Hematopoietic multipotent progenitor cell treated with erythropoietin and hydrocortisone succinate and interleukin-3 and kit ligand, for 8 days (in vitro differentiated cells): Measurements from ENCODE around the gene TMEM151B.
"Not testable (repeated sequence)": the region's sequence is repeated elsewhere in the genome, so short reads cannot be mapped to it uniquely, and the experiment has no call there.

Experiments
- DNase-seq: peaks from one replicate; pipeline ENCODE4 v3.0.0-alpha.2; 2015

The TMEM151B gene

DNA sequence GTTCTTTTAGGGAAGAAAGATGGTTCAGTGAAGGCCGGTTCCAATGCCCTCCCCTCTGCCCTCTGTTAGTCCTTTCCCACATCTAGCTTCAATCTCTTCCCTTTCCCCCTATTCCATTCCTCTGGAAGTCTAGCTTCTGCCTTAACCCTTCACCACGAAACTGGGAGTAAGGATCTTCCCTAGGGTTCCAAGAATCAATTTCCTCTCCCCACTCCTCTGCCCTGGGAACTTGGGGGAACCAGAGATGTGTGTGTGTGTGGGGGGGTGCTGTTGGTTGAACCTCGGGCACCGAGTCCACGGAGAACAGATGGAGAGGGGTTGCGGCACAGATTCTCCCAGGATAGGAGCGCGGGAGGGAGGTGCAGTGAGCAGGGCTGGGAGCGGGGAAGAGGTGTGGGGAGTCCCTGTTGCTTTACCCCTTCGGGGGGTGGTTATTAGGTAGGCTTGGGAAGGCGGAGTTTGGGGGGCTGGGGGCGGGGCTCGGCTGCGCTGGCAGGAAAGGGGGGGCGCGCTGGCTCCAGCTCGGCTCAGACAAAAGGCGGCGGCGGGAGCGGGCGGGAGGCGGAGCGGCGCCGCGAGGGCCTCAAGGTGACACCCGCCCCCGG is at the start of gene TMEM151B:
TSS of gene TMEM151B (plus strand) at position 530 of the 605 bp plus-strand sequence. CDS start 293 bp downstream, outside the sequence.
- no peak for DNase-seq

DNA sequence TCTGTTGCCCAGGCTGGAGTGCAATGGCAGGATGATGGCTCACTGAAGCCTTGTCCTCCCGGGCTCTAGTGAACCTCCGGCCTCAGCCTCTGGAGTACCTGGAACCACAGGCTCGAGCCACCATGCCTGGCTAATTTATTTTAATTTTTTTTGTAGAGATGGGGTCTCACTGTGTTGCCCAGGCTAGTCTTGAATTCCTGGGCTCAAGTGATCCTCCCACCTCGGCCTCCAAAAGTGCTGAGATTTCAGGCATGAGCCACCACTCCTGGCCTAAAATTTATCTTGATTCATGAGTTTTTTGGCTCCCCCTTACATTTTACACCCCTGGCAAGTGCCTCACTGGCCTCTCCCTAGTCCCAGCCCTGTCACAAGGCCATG is 49.3 kb upstream of the TMEM151B start:
- no peak for DNase-seq

DNA sequence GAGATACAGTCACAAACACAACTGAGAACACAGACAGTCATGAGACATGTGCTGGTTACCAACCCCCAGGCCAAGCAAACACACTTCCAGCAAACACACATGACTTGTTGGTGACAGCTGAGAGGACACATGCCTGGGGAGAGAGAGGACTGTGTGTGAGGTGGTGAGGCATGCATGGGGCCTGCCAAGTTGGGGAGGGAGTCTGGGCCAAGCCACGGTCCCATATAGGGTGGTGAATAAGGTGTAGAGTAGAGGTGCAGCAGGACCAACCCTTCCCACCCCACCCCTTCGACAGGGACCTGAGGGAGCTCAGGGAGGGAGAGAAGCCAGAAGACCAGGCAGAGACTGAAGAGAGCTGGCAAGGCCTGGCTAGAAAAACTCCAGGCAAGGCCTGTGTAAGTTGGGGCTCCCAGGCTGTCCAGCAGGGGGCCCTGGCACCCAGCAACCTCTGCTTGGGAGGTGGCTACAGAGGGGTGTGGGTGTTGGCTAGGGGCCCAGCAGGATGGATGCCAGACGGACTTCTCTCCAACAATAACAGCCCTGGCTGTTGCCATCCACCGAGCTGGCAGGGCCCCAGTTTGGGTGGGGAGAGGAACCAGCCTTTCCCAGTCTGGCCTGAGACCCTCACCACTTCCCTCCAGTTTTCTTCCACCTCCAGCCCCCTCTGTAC is 48.8 kb upstream of the TMEM151B start:
- peak; percentile 96 for DNase-seq

DNA sequence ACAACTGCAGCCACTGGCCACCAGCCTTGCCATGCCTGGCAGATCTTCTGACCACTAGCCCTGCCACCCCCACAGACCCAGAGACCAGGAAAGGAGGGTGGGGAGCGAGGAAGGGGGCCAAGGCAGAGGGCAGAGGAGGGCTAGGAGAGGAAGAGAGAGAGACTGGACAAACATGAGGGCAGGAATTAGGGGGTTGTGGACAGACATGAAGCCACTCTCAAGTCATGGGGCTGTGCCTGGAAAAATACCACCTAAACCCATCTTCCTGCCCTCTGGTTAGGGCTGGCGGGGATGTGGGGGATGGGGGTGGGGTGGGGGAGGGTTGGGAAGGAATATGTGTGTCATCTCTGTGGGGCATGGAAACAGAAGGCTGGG is 48.3 kb upstream of the TMEM151B start:
- DNase-seq: no peak

DNA sequence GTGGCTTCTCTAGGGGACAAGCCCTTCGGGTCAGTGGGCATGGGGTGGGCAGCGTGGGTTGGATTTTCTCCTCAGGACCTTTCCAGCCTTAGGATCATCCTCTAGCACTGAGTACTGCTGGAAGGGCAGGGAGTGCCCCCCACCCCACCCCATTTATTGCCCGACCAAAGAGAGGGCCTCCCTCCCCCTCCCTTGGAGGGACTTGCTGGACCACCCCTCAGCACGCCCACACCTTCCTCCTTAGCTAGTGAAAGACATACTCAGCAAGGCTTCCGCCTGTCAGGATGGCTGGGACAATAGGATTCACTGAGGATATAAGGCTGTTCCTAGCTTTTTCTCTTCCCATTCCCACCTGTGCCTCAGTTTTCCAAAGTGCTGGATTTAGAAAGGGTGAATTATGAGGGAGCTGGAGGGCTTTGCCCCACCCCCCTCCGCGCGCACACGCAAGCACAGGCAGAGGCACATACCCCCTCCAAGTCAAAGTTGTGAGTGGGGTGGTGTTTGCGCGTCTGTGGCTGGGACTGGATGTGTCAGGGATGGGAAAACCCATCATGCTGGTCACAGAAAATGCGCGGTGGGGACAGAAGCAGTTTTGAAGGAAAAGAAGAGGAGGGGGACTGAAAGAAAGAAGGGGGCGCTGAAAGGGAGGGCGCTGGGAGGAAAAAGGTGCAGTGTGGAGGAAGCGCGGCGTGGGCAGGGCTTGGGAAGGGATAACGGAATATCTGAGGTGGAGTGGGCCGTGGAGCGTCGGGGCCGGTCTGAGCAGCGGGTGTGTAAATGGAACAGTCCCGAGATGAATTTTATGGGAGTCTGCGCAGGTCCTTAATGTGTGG is 47.5 kb upstream of the TMEM151B start:
- no peak for DNase-seq

DNA sequence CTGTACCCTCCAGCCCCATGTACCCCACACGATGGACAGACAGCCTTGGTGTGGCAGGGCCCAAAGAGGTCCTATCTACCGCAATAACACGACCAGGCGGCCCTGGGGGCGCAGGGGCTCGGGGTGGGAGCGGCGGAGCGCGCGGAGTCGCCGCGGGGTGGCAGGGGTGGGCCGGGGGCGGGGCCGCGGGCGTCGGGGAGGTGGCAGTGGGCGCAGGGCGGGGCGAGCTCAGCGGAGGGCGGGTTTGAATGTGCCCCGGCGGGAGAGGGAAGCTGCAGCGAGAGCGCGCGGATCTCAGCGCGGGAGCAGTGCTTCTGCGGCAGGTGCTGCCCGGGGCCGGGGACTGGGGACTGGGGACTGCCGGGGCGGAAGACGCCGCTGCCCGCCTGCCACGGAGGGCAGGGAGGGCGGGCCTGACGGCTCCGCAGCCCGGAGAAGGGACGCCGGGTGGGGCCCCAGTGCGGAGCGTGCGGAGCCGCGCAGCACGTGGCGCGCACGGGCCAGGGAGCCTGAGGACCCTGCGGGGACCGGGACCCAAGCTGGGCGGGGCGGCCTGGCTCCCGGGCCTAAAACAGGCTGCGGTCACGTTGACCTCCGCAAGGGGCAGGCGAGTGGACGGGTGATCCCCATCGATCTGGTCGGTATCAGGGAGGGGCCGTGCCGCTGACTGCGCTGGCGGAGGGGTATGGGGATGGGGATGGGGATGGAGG is 46.8 kb upstream of the TMEM151B start, which contains the start of gene SLC29A1:
TSS of gene SLC29A1 (plus strand) at position 277 of the 710 bp plus-strand sequence. CDS start 3,719 bp downstream, outside the sequence.
- peak; percentile 80 for DNase-seq

DNA sequence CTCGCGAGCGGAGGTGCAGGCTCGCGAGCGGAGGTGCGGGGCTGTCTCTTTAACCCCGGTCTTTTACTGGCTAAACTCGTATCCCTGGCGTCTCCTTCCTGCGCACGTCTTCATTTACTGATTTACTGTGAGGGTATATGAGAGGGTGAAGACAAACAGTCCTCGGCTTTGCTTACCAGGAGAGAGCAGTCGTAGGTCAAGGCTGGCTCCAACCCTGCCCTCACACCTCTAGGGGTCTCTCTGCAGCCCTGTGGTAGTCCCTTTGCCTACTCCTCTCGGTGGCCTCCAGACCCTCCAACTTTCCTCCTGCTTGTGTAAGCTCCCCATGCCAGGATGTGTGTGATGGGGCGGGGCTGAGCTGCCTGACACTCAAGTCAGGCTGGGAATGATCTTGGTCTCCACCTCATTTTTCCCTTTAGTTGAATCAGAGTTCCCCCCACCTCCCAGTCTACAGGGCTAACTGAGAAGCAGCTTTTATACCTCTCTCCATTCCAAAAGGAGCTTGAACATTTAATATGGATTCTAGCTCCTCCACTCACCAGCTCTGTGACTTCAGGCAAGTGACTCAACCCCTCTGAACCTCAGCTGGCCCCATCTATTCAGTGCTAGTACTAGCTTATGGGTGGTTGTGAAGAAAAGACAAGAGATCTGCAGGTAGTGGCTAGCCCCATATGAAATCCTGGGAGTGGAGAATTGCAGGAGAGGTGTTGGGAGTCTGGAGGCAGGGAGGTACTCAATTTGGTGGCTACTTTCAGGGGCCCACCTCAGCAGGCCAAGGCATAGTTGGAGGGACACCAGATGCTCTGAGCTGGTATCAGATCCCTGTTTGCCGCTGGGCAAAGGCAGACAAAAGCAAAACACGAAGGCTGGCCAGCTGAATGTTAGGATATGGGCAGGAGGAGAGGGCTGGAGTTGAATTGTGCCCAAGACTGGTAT is 46.0 kb upstream of the TMEM151B start:
- DNase-seq: peak; percentile 36

DNA sequence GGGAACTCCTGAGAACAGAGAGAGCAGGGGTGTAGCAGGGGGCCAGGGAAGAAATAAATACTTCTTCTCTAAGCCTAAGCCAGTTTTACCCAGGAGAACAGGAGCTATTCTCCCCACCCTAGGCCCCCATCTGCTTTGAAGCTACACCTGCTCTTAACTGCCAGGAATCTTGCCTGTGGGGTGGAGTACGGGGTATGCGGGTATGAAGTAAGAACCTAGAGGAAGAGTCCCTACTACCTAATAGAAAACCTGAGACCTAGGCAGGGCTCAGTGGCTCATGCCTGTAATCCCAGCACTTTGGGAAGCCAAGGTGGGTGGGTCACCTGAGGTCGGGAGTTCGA is 45.3 kb upstream of the TMEM151B start:
- DNase-seq: no peak

DNA sequence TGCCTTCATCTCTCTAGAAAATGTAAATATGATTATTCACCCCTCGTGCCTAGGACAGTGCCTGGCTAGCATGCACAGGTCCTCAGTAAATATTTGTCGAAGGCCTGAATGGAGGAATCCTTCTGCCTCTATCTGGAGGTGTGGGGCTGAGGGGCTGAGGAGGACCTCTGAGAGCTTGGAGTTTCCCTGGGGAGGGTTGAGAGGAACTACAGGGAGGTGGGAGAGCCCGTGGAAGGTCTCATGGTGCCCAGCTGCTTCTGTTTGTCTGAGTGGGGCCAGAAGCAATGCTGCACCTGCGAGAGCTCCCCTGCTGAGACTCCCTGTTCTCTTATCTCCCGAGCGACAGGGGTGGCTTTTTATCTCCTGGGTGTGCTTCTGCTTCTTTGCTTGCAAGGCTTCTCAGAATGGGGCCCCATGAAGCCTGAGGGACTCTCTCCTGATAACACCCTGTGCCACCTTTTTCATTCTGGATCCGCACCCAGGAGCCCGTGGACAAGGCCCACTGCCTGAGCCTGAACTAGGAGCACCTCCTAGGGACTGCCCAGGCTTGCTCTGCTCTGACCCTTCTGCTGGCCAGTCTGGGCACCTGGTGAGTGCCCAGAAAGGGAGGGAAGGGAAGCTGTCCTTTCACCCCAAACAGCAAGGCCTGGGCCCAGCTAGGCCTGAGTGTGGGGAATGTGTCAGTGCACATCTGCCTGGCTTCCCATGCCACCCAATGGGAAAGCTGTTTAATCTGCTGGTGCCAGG is 44.5 kb upstream of the TMEM151B start:
- peak; percentile 97 for DNase-seq

DNA sequence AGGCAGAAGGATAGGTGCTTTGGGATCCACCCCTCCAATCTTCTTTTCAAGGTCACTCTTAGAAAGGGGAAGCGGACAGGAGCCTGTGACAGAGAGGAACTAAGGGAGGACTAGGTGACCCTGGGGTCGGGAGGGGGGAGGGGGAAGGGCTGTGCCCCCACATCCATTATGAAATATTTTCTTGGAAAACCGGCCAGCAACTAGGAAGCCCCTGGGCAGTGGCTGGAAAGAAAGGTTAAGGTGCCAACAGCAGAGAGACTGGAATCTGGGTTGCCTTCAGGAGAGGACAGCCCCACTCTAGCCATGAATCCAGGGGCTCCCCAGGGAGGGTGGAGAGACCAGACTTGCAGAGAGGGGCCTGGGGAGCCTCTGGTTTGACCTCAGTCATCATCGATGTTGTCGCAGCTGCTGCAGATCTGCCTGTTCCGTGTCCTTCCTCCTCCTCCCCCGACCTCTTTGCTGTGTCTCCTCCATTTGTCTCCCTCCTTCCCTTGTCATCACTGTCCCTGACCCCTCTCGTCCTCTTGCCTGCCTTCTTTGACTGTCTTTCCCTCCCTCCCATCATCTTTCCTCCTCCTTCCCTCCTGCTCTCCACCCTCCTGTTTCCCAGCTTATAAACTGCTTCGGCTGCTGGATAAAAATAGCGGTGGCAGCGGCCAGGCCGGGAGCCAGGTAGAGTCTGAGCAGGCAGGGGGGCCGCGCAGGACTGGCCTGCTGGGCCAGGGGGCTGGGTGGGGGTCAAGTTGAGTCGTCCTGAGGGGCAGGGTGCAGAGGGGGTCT is 43.7 kb upstream of the TMEM151B start:
- no peak for DNase-seq

DNA sequence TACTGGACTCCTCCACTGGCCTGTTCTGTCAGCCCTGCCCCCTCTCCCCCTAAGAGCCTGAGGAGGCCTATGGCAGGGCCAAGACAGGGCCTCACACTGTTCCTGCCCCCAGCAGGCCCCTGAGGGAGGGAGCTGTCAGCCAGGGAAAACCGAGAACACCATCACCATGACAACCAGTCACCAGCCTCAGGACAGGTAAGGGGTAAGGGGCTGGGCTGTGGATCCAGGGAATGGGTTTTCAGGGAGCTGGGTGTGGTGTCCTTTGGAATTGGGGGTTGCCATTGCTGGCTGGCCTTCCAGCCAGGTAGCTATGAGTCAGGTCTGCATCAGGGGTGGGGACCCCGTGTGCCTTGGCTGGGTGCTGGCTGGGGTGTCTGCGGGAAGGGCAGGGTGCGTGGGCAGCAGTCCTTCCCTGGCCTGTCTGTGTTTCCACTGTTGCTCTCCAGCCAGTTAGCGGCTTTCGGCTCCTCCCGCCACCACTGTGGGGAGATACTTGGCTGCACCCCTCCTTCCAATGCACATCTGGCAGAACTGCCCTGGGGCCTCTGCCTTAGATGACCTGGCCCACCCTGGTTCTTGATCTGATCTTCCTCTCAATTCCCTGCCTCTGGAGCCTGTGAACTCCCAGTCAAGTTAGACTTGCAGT is 43.0 kb upstream of the TMEM151B start:
- peak; percentile 57 for DNase-seq

DNA sequence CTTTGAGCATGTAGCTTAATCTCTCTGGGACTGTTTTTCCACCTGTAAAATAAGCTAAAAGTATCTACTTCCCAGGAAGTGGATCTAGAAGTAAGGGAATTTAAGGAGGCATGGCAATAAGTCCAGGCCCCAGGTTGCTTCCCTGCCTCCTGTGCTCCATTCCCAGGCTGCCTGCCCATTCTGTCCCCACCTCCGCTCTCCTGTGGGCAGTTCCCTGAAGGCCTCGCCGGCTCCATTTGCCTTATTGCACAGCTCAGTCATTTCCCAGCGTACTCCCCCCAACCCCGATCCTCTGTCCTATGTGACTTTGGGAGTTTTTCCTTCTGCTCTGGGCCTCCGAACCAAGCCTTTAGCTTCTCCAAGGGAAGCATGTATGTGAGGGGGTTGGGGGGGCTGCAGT is 42.2 kb upstream of the TMEM151B start:
- no peak for DNase-seq

DNA sequence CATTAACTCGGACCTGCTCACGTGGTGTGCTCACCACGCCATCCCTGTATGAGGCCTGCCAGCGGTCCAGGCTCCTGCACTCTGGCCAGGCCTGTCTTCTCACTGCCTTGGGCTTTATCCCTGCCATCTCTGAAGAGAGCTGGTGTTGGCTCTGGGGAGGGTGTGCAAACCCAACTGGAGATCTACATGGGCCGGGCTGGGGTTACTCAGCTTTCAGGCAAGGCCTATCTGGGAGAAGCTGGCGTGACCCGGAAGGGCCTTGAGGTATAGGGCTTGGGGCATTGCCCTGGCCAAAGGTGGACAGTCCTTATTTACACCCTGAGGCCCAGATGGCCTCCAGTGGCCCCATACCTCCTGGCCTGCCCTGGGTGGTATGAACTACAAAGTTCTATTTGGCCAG is 41.8 kb upstream of the TMEM151B start:
- no peak for DNase-seq

DNA sequence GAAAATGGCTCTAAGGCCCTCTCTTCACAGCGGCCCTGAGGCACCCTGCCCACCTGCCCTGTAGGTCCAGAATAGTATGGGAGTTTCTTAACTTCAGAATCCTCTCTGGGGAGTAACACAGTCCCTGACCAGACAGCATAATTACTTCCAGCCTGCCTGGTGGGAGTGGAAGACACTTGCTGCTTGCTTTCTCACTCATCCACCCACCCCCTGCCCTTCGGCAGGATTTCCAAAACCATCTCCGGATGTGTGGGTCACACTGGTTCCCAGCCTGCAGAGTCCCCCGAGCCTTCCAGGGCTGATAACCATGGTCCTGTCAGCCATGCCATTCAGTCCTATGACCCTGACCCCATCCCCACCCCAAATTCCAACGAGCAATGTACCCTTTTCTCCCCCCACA is 41.4 kb upstream of the TMEM151B start:
- DNase-seq: no peak

DNA sequence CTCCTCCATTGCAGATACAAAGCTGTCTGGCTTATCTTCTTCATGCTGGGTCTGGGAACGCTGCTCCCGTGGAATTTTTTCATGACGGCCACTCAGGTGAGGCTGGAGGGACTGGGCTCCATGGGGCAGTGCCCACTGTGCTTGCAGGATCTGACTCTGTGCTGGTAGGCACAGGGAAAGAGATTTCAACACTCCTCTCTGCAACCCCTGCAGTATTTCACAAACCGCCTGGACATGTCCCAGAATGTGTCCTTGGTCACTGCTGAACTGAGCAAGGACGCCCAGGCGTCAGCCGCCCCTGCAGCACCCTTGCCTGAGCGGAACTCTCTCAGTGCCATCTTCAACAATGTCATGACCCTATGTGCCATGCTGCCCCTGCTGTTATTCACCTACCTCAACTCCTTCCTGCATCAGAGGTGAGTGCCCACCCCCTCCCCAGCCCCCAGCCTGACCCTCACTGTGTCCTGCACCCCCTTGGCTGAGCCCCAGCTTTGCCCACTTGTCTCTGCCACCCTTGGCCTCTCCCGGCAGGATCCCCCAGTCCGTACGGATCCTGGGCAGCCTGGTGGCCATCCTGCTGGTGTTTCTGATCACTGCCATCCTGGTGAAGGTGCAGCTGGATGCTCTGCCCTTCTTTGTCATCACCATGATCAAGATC is 40.7 kb upstream of the TMEM151B start:
- no peak for DNase-seq

DNA sequence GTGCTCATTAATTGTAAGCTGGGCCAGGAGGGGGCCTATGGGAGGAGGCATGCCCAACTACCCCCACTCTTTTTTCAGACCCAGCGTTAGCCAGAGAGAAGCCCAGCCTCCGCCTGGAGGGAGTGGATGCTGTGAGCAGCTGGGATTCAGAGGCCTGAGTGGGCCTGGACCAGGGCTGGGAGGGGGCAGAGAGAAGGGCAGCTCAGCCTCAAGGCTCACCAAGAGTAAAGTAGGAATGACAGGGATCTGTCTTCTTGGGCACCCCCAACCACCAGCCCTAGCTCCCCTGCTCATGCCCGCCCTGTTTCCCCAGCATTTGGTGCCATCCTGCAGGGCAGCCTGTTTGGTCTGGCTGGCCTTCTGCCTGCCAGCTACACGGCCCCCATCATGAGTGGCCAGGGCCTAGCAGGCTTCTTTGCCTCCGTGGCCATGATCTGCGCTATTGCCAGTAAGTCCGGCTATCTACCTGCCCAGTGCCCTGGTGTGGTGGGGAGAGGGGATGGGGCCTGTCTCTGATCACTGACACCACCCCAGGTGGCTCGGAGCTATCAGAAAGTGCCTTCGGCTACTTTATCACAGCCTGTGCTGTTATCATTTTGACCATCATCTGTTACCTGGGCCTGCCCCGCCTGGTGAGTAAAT is 40.1 kb upstream of the TMEM151B start:
- no peak for DNase-seq

DNA sequence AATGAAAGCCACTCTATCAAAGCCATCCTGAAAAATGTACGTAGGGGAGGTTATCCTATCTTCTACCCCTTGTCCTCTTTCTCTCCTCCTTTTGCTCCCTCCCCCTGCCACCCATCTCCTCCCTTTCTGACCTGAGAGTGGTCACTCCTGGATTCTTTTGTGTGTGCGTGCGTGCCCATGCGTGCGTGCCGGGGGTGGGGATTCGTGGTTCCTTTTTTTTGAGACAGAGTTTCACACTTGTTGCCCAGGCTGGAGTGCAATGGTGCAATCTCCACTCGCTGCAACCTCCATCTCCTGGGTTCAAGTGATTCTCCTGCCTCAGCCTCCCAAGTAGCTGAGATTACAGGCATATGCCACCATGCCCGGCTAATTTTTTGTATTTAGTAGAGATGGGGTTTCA is 38.8 kb upstream of the TMEM151B start:
- not testable (repeated sequence) for DNase-seq

DNA sequence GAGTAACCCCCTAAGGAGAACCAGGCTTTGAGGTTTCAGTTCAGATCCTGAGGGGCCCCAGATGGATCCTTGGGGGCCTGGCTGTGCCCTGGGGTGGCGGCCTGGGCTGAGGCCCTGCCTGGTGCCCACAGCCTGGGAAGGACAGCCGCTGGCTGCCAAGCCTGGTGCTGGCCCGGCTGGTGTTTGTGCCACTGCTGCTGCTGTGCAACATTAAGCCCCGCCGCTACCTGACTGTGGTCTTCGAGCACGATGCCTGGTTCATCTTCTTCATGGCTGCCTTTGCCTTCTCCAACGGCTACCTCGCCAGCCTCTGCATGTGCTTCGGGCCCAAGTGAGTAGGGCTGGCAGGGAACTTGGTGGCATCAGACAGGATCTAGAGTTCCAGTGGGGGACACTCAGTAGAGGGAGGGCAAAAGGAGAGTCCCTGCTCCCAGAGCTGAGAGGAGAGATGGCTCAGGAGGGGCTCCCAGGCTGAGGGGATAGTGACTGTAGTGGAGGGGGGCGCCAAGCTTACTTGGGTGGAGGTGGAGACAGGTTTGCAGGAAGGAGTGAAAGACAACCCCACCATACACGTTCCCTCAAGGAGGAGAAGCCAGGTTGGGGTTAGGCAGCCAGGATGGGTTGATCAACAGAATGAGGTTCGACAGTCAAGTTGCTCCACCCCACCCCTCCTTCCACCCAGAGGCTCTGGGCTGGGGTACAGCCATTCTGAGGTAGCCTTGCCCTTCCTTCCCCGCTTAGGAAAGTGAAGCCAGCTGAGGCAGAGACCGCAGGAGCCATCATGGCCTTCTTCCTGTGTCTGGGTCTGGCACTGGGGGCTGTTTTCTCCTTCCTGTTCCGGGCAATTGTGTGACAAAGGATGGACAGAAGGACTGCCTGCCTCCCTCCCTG is 37.3 kb upstream of the TMEM151B start:
- DNase-seq: no peak
